ENCODE measurements around the gene PPP1R15B. TPM values are rescaled to one million over a fixed set of nuclear protein-coding genes. Genes with fewer than 3 reads are reported as not detected.

PPP1R15B gene
- total RNA-seq, 1 donor from 2014 or later: 57.5 TPM

GRCh38 chr1:204385727-204386126 lies 25.9 kb downstream of the PPP1R15B start:
- H3K4me1 Mint-ChIP-seq: peaks cover 7% of the 10 kb centered on the region
- no peak for TF ChIP-seq CTCF (IDR thresholded peaks at IDR 0.05; ENCODE audit: unreplicated experiment)
- H3K9me3 Mint-ChIP-seq: no peaks in the 10 kb centered on the region
- no peak overlapping the region for H3K27ac Mint-ChIP-seq
- DNase-seq (ENCODE audit: low spot score in 2 of 2, unreplicated experiment in 2 of 2): no peak
- H3K4me3 Mint-ChIP-seq: no peak overlapping the region
- peaks cover 14% of the 10 kb centered on the region for H3K27me3 Mint-ChIP-seq (ENCODE audit: low read depth)
- no peaks in the 10 kb centered on the region for H3K36me3 Mint-ChIP-seq

DNA sequence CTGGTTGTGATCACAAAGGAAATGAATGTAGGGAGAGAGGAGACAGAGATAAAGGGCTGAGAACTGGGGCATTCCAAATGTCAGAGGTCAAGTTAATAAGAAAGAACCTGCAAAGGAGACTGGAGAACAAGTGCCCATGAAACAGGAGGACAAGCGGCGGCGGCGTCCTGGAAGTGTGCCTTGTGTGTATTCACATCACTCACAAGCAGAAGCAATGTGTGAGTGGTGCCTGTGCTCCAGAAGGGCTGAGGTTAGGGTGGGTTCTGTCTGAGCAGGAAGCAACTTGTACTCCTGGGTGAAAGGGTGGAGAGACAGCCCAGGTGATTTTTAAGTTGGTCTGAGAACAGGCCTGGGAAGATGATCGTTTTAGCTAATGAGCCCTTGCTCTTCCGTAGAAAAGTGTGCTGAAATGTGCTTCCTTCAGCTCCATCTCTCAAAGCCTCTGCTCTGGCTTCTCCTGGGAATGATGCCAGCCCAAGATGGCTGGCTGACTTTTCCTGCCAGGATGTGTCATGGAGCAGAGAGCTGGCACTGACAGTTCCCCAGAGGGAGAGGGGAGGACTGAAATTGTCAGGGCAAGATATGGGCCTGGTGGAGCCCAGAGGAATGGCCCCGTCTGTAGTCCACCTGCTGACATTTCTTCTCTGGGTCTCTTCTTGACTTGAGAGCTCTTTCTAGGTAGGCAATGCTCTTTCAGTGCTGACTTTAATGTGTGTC lies 26.8 kb downstream of the PPP1R15B start:
- no peak overlapping the region for H3K27ac Mint-ChIP-seq
- peaks cover 17% of the 10 kb centered on the region for H3K27me3 Mint-ChIP-seq (ENCODE audit: low read depth)
- H3K36me3 Mint-ChIP-seq: no peaks in the 10 kb centered on the region
- peaks cover 15% of the 10 kb centered on the region for H3K4me1 Mint-ChIP-seq
- H3K4me3 Mint-ChIP-seq: no peak overlapping the region
- TF ChIP-seq CTCF (IDR thresholded peaks at IDR 0.05; ENCODE audit: unreplicated experiment): no peak
- no peak for DNase-seq (ENCODE audit: low spot score in 2 of 2, unreplicated experiment in 2 of 2)
- H3K9me3 Mint-ChIP-seq: no peaks in the 10 kb centered on the region

DNA sequence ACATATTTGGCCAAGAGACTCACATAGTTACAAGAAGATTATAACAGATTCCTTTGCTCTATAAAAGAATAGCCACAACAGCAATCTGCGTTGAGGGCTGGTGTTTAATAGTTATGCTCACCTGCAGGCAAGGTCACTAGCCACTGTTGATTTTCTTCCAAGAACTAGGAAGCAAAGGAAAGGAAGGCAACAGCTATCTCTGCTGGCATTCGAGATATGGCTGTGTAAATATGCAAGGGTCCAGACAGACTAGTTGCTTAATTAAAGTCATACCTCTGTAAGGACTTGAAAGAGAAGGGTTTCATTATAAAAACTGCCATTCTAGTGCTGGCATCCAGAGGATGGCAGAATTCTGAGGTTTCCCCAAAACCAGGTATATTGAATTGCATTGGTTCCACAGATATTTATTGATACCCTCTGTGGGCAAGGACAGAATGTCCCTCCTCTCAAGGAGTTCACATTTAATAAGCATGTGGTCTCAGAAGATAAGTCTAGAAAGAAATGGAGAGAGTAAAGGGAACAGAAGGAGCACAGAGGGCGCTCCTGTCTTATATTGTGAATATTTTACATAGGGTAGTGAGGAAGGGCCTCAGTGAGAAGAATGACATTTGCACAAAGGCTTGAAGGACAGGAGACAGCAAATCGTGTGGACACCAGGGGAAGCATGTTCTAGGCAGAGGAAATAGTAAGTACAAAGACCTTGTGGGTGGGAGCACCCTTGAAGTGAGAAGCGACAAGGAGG lies 28.3 kb downstream of the PPP1R15B start:
- Mint-ChIP-seq H3K27me3 (ENCODE audit: low read depth) (peaks cover 27% of the 10 kb centered on the region), H3K4me1 (peaks cover 16% of the 10 kb centered on the region), H3K36me3 (no peaks in the 10 kb centered on the region), H3K27ac (no peak overlapping the region), H3K9me3 (no peaks in the 10 kb centered on the region), H3K4me3 (no peak overlapping the region)
- DNase-seq (ENCODE audit: low spot score in 2 of 2, unreplicated experiment in 2 of 2): no peak
- TF ChIP-seq CTCF (IDR thresholded peaks at IDR 0.05; ENCODE audit: unreplicated experiment): no peak

DNA sequence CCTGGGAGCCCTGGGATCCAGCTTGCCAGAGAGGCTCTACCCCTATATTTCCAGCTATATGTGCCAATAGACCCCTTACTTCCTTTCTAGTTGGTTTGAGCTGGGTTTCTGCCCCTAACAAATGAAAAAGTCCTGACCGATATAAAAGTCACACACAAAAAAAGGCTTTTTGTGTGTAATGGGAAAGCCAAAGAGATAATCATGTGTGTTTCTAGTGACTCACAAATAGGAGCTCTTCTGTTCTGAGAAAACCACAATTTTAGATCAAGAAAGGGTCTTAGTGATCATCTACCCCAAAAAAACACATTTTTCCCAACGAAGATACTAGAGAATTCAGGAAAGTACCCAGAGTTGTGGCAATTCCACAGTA lies 28.9 kb downstream of the PPP1R15B start:
- DNase-seq (ENCODE audit: low spot score in 2 of 2, unreplicated experiment in 2 of 2): no peak
- Mint-ChIP-seq H3K27ac (no peak overlapping the region), H3K4me1 (peaks cover 21% of the 10 kb centered on the region), H3K27me3 (ENCODE audit: low read depth) (peaks cover 34% of the 10 kb centered on the region), H3K9me3 (no peaks in the 10 kb centered on the region), H3K4me3 (no peak overlapping the region), H3K36me3 (no peaks in the 10 kb centered on the region)
- no peak for TF ChIP-seq CTCF (IDR thresholded peaks at IDR 0.05; ENCODE audit: unreplicated experiment)

- Mint-ChIP-seq H3K27ac (peak overlapping the region; percentile 67), H3K36me3 (no peaks in the 10 kb centered on the region), H3K4me3 (no peak overlapping the region), H3K27me3 (ENCODE audit: low read depth) (peaks cover 45% of the 10 kb centered on the region), H3K4me1 (peaks cover 25% of the 10 kb centered on the region), H3K9me3 (no peaks in the 10 kb centered on the region)
- TF ChIP-seq CTCF (IDR thresholded peaks at IDR 0.05; ENCODE audit: unreplicated experiment): no peak
- no peak for DNase-seq (ENCODE audit: low spot score in 2 of 2, unreplicated experiment in 2 of 2)
These were observed 31.3 kb downstream of the PPP1R15B start for GRCh38 chr1:204380293-204380831.

Data from mesothelial cell of epicardium (in vitro differentiated cells).